Right hindlimb (tissue), 1 donor: Measurements from ENCODE around the gene ASCC2.

Source experiments
- DNase-seq: peaks from one replicate; pipeline ENCODE4 v3.0.0-alpha.2; 2018

Gene ASCC2

DNA sequence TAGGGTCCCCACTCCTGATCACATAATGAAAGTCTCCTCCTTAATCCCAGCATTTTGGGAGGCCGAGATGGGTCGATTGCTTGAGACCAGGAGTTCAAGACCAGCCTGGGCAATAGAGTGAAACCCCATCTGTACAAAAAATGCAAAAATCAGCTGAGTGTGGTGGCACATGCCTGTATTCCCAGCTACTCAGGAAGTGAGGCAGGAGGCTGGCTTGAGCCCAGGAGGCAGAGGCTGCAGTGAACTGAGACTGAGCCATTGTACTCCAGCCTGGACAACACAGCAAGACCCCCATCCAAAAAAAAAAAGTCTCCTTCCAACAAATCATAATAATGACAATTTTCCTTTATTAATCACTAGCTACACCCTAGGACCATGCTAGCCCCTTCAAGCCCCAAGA is 86.4 kb downstream of the ASCC2 start:
- no peak for DNase-seq

GRCh38 chr22:29750559-29751538 is 87.2 kb downstream of the ASCC2 start:
- peak; percentile 41 for DNase-seq

- no peak for DNase-seq
Observed at GRCh38 chr22:29750029-29750428, 88.0 kb downstream of the ASCC2 start.

DNA sequence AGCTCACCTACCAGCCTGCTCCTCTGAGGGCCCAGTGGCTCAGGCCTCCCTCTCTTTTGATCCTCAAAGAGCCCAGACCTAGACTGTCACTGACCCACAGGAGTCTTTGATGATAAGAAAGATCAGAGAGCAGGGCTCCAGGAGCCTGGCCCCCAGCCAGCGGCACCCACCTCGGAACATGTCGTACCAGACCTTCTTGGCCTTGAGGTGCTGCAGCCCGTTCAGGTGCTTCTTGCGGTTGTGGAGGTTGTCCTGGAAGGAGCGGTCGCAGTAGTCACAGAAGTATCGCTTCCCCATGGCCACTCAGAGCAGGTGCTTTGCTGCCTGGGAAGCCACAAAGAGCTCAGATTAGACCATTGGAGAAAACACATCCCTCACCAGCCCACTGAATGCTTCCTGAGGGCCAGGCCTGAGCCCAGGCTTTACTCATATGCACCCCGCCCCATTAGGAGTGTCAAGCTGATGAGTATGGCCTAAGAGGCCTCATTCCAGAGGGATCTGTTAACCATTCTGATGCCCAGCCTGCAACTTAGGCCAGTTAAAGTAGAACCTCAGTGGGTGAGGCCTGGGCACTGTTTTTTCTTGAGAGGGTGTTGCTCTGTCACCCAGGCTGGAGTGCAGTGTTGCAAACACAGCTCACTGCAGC is 89.7 kb downstream of the ASCC2 start:
- DNase-seq: no peak

- no peak for DNase-seq
Observed at GRCh38 chr22:29747832-29748231, 90.2 kb downstream of the ASCC2 start.

DNA sequence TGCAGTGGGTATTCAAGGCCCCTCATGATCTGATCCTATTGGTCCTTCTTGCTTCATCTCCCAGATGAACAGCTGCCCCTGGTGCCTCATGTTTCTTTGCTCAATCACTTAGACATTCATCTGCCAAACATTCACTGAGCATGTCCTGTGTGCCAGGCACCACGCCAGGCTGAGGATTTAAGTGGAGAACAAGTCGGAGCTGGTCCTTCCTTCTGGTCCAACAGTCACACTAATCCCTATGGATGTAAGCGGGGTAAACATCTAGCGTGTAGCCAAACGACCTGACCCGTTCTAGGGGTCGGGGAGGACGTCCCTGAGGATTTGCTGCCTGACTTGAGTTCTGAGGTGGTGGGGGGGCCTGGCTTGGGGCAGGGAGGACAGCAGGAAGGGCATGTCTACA is 93.2 kb downstream of the ASCC2 start:
- peak; percentile 79 for DNase-seq

DNA sequence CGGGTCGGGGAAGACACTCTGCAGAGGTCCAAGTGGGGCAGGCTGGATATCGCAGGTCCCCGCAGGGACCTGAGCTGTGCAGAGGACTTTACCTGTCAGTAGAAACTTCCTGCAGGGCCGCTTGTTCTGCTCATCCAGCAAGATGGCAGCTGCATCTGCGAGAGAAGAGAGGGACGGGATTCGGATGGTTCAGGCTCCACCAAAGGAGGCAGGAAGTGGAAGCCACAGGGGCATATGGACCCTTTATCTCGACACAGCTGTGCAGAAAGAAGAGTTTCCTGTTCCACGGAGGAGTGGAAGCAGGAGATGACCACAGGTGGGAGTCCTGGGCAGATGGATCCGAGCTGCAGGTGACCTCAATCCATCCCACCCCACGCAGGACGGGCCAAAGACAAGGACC is 95.7 kb downstream of the ASCC2 start:
- no peak for DNase-seq

DNA sequence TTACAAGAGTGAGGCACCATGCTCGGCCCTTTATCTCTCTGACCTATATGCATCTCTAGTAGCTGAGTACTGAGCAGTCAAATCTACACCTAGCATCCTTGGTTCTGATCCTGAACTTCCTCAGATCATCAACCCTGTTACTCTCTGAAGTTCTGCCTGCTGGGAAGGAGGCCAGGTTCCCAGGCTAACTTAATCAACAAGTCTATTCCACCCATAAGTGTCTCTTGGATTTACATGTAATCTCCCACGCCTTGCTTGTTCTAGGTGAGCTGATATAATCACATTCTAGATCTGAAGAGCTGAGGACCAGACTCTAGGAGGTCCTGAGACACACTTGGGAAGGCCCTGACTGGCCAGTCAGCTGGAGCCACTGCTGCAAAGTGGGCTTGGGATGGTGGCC is 96.1 kb downstream of the ASCC2 start:
- DNase-seq: no peak

GRCh38 chr22:29740216-29740615 is 97.9 kb downstream of the ASCC2 start:
- no peak for DNase-seq

GRCh38 chr22:29739346-29739875 is 98.7 kb downstream of the ASCC2 start:
- no peak for DNase-seq
